ENCODE data around the gene DIRAS2. TPM values are rescaled to one million over a fixed set of nuclear protein-coding genes. Genes with fewer than 3 reads are reported as not detected.

The DIRAS2 gene
- polyA plus RNA-seq, 4 donors, result 4.8 to 8.2 (median 5.7) TPM

GRCh38 chr9:90616806-90617205, 25.8 kb downstream of the DIRAS2 start:
- no peak for DNase-seq (ENCODE audit: low read depth in 4 of 4, low spot score in 3 of 4)

- DNase-seq (ENCODE audit: low read depth in 4 of 4, low spot score in 3 of 4), result no peak
Observed at GRCh38 chr9:90613502-90613901, 29.1 kb downstream of the DIRAS2 start.

- DNase-seq (ENCODE audit: low read depth in 4 of 4, low spot score in 3 of 4), result no peak
Observed at GRCh38 chr9:90612957-90613356, 29.7 kb downstream of the DIRAS2 start.

GRCh38 chr9:90611568-90611967, 31.1 kb downstream of the DIRAS2 start:
- no peak for DNase-seq (ENCODE audit: low read depth in 4 of 4, low spot score in 3 of 4)

GRCh38 chr9:90611121-90611520, 31.5 kb downstream of the DIRAS2 start:
- no peak for DNase-seq (ENCODE audit: low read depth in 4 of 4, low spot score in 3 of 4)

- DNase-seq (ENCODE audit: low read depth in 4 of 4, low spot score in 3 of 4), result no peak
Observed at GRCh38 chr9:90607701-90608516, 34.7 kb downstream of the DIRAS2 start.

GRCh38 chr9:90600029-90600428, 42.6 kb downstream of the DIRAS2 start:
- no peak for DNase-seq (ENCODE audit: low read depth in 4 of 4, low spot score in 3 of 4)

- no peak for DNase-seq (ENCODE audit: low read depth in 4 of 4, low spot score in 3 of 4)
Observed at GRCh38 chr9:90598191-90598590, 44.4 kb downstream of the DIRAS2 start.

- no peak for DNase-seq (ENCODE audit: low read depth in 4 of 4, low spot score in 3 of 4)
Observed at GRCh38 chr9:90593646-90594045, 49.0 kb downstream of the DIRAS2 start.

GRCh38 chr9:90580576-90580975, 62.0 kb downstream of the DIRAS2 start:
- no peak for DNase-seq (ENCODE audit: low read depth in 4 of 4, low spot score in 3 of 4)

GRCh38 chr9:90579181-90579580, 63.4 kb downstream of the DIRAS2 start:
- DNase-seq (ENCODE audit: low read depth in 4 of 4, low spot score in 3 of 4), result no peak

GRCh38 chr9:90578126-90578815, 64.4 kb downstream of the DIRAS2 start:
- DNase-seq (ENCODE audit: low read depth in 4 of 4, low spot score in 3 of 4), result no peak

- no peak for DNase-seq (ENCODE audit: low read depth in 4 of 4, low spot score in 3 of 4)
Observed at GRCh38 chr9:90569511-90569910, 73.1 kb downstream of the DIRAS2 start.

- no peak for DNase-seq (ENCODE audit: low read depth in 4 of 4, low spot score in 3 of 4)
Observed at GRCh38 chr9:90568667-90569066, 74.0 kb downstream of the DIRAS2 start.

GRCh38 chr9:90562229-90562628, 80.4 kb downstream of the DIRAS2 start:
- DNase-seq (ENCODE audit: low read depth in 4 of 4, low spot score in 3 of 4), result no peak

Other genes starting within 250 kb of the DIRAS2 start
- gene SYK, start 159.0 kb upstream of the DIRAS2 start, polyA plus RNA-seq (ENCODE audit: insufficient read length in 4 of 4), result 10 to 100 TPM; 26.8 to 35.0 (median 28.6) TPM